IMR-90 (cell line): ENCODE measurements around the gene MFSD2A. TPM values are rescaled to one million over a fixed set of nuclear protein-coding genes. Genes with fewer than 3 reads are reported as not detected.

Experiments
- ATAC-seq: fragments of 200-7000 bp; cut with Tn5 transposase; 2 replicates; pipeline ENCODE4 v1.9.1; 2020; ENCODE audit warnings: low read depth, mild to moderate bottlenecking, moderate library complexity
- BruUV-seq: library from RNA; stranded (reverse); fragments of 400-500 nt; replicated peaks from 2 replicates; lab custom pipeline; 2021; lab: Mats Ljungman, UMichigan
- CTCF ChIA-PET: fragments of 300-600 bp; formaldehyde crosslinking; extraction: SDS; loops from one replicate; lab custom pipeline; 2021; ENCODE audit warnings: antibody characterized with exemption; lab: Yijun Ruan, JAX
- POLR2A ChIA-PET: fragments of 300-600 bp; sonication (Branson Sonifier 250); formaldehyde crosslinking; loops from one replicate; lab custom pipeline; 2022; ENCODE audit warnings: antibody characterized with exemption; ENCODE audit not compliant: unreplicated experiment; lab: Charles Lee
- DNase-seq: peaks from one replicate; pipeline ENCODE4 v3.0.0; 2013
- H2AFZ ChIP-seq: replicated peaks from 2 replicates; pipeline ENCODE3; 2013; ENCODE audit warnings: low read length, mild to moderate bottlenecking; ENCODE audit not compliant: poor library complexity
- H2AK5ac ChIP-seq: 2 replicates; pipeline ENCODE4 v1.6.1; 2013; ENCODE audit warnings: low read depth, low read length, inconsistent platforms
- H2AK9ac ChIP-seq: replicated peaks from 2 replicates; pipeline ENCODE3; 2013; ENCODE audit warnings: mild to moderate bottlenecking, low read depth, low read length, moderate library complexity; ENCODE audit not compliant: poor library complexity
- H2BK120ac ChIP-seq: 2 replicates; pipeline ENCODE4 v1.6.1; 2013; ENCODE audit warnings: low read depth, low read length, inconsistent platforms
- H2BK15ac ChIP-seq: 3 replicates; pipeline ENCODE4 v1.6.1; 2013; ENCODE audit warnings: low read depth, low read length, inconsistent platforms
- H2BK20ac ChIP-seq: 2 replicates; pipeline ENCODE4 v1.6.1; 2013; ENCODE audit warnings: low read depth, mild to moderate bottlenecking, inconsistent platforms, low read length, moderate library complexity
- H2BK5ac ChIP-seq: 2 replicates; pipeline ENCODE4 v1.6.1; 2013; ENCODE audit warnings: mild to moderate bottlenecking, low read depth, low read length, inconsistent platforms; ENCODE audit not compliant: poor library complexity, severe bottlenecking
- H3K14ac ChIP-seq: replicated peaks from 2 replicates; pipeline ENCODE4 v1.6.1; 2013; ENCODE audit warnings: low read depth, low read length, inconsistent platforms
- H3K18ac ChIP-seq: 2 replicates; pipeline ENCODE4 v1.6.1; 2013; ENCODE audit warnings: low read depth, low read length, control low read depth
- H3K23ac ChIP-seq: 2 replicates; pipeline ENCODE4 v1.6.1; 2013; ENCODE audit warnings: low read depth, low read length, inconsistent platforms
- H3K27ac ChIP-seq: 2 replicates; pipeline ENCODE4 v1.5.1; 2013; ENCODE audit warnings: mild to moderate bottlenecking, control low read depth, low read length; ENCODE audit not compliant: insufficient read depth
- H3K27me3 ChIP-seq: 2 replicates; pipeline ENCODE4 v1.6.1; 2013; ENCODE audit warnings: low read length; ENCODE audit not compliant: control insufficient read depth, insufficient read depth
- H3K36me3 ChIP-seq: 2 replicates; pipeline ENCODE4 v1.6.1; 2013; ENCODE audit warnings: low read length, mixed read lengths; ENCODE audit not compliant: control insufficient read depth, insufficient read depth
- H3K4ac ChIP-seq: 2 replicates; pipeline ENCODE4 v1.6.1; 2013; ENCODE audit warnings: low read depth, low read length, inconsistent platforms
- H3K4me1 ChIP-seq: 2 replicates; pipeline ENCODE4 v1.6.1; 2013; ENCODE audit warnings: low read length, mixed read lengths; ENCODE audit not compliant: control insufficient read depth, insufficient read depth
- H3K4me2 ChIP-seq: 2 replicates; pipeline ENCODE4 v1.6.1; 2013; ENCODE audit warnings: low read depth, mild to moderate bottlenecking, control low read depth, low read length, moderate library complexity
- H3K4me3 ChIP-seq: 2 replicates; pipeline ENCODE4 v1.5.1; 2013; ENCODE audit warnings: low read depth, mild to moderate bottlenecking, control low read depth, low read length, moderate library complexity; ENCODE audit not compliant: insufficient read depth
- H3K56ac ChIP-seq: 2 replicates; pipeline ENCODE4 v1.6.1; 2013; ENCODE audit warnings: low read length, inconsistent platforms; ENCODE audit not compliant: insufficient read depth; ENCODE audit errors: extremely low read depth
- H3K79me1 ChIP-seq, 2 experiments: 2 replicates each; pipeline ENCODE4 v1.6.1; 2013; ENCODE audit warnings: low read length in 2 of 2, inconsistent platforms in 1 of 2, low read depth in 1 of 2
- H3K9ac ChIP-seq: 2 replicates; pipeline ENCODE4 v1.6.1; 2013; ENCODE audit warnings: low read depth, low read length, control low read depth
- H3K9me1 ChIP-seq: 2 replicates; pipeline ENCODE4 v1.6.1; 2013; ENCODE audit warnings: low read length, inconsistent platforms; ENCODE audit not compliant: insufficient read depth
- H3K9me3 ChIP-seq: 2 replicates; pipeline ENCODE4 v1.6.1; 2013; ENCODE audit warnings: low read length; ENCODE audit not compliant: control insufficient read depth, insufficient read depth
- H4K20me1 ChIP-seq: 2 replicates; pipeline ENCODE4 v1.6.1; 2013; ENCODE audit warnings: low read length, inconsistent platforms; ENCODE audit not compliant: insufficient read depth
- H4K5ac ChIP-seq: 2 replicates; pipeline ENCODE4 v1.6.1; 2013; ENCODE audit warnings: mild to moderate bottlenecking, low read depth, low read length, control low read depth
- H4K8ac ChIP-seq, 2 experiments: 2 replicates each; pipeline ENCODE4 v1.6.1; 2013; ENCODE audit warnings: low read depth in 2 of 2, low read length in 2 of 2, control low read depth in 1 of 2, inconsistent platforms in 1 of 2
- H4K91ac ChIP-seq: 2 replicates; pipeline ENCODE4 v1.6.1; 2013; ENCODE audit warnings: low read depth, low read length, inconsistent platforms; ENCODE audit not compliant: insufficient read depth
- BHLHE40 ChIP-seq: fragments of 150-350 bp; IDR thresholded peaks from 2 replicates; pipeline ENCODE4 v1.6.1; 2016; ENCODE audit warnings: mild to moderate bottlenecking, low read depth, low read length
- POLR2A ChIP-seq: IDR thresholded peaks from 2 replicates; pipeline ENCODE4 v1.6.1; 2012; ENCODE audit warnings: mild to moderate bottlenecking, low read depth, low read length
- WGBS, 2 experiments: methylation state at CpG; one replicate each; pipeline versions ENCODE4 v1.1.5 to v1.1.7; 2013; ENCODE audit warnings: missing lambda C conversion rate in 2 of 2; ENCODE audit not compliant: insufficient read length in 1 of 2; ENCODE audit errors: extremely low coverage in 2 of 2; 5-methylcytosine and 5-hydroxymethylcytosine counted together
- dilution Hi-C: fragments of 300-500 bp; cut with HindIII; formaldehyde crosslinking; loops from one replicate; pipeline ENCODE4 v1.14.3; 2018; ENCODE audit warnings: low sequenced_read_pairs; ENCODE audit not compliant: unreplicated experiment
- in situ Hi-C: fragments of 300-500 bp; cut with MboI; formaldehyde crosslinking; loops from 3 replicates; pipeline ENCODE4 v1.14.3; 2019; ENCODE audit warnings: low sequenced_read_pairs, inconsistent platforms, mixed read lengths
- intact Hi-C: fragments of 100-400 bp; cut with micrococcal nuclease; formaldehyde crosslinking; loops from 2 replicates; pipeline ENCODE4 v1.10.0; 2022
- polyA plus RNA-seq, 3 experiments: library from polyadenylated mRNA; depleted of rRNA; stranded (reverse); fragments of >200 nt; gene quantifications; 2 replicates each; pipeline ENCODE4 v1.2.3, GENCODE V29; 2012; ENCODE audit warnings: low replicate concordance in 1 of 3
- total RNA-seq: library from RNA; depleted of rRNA; stranded (reverse); fragments of >200 nt; gene quantifications from 2 replicates; pipeline ENCODE4 v1.2.3, GENCODE V29; 2012

The MFSD2A gene
- total and polyA plus RNA-seq, 2 of the 4 experiments (the other 2 are of a cell fraction), result 5.7 to 7.3 TPM

GRCh38 chr1:39964552-39964951, 9.6 kb downstream of the MFSD2A start:
- no peak for TF ChIP-seq BHLHE40
- no peak for TF ChIP-seq POLR2A
- Histone ChIP-seq H3K56ac (no peak overlapping the region), H3K4me2 (no peak overlapping the region), H2BK20ac (no peak overlapping the region), H2AK9ac (no peak overlapping the region), H4K5ac (no peak overlapping the region), H3K27ac (no peak overlapping the region), H3K4ac (no peak overlapping the region), H3K79me1 (no peaks in the 10 kb centered on the region), H2BK15ac (no peak overlapping the region), H2AK5ac (no peak overlapping the region), H3K27me3 (no peaks in the 10 kb centered on the region), H3K14ac (no peak overlapping the region), H4K20me1 (no peaks in the 10 kb centered on the region), H3K9me1 (peaks cover 6% of the 10 kb centered on the region), H3K4me3 (no peak overlapping the region), H3K9ac (no peak overlapping the region), H3K36me3 (peaks cover 3% of the 10 kb centered on the region), H4K8ac (no peak overlapping the region), H3K23ac (no peak overlapping the region), H2BK120ac (no peak overlapping the region), H2BK5ac (peak overlapping the region; percentile 63), H2AFZ (no peak overlapping the region), H3K9me3 (no peaks in the 10 kb centered on the region), H3K4me1 (no peaks in the 10 kb centered on the region), H4K91ac (no peak overlapping the region), H3K18ac (no peak overlapping the region)
- POLR2A ChIA-PET, result no interaction called here
- DNase-seq (no peak), ATAC-seq (no peak)
- WGBS, 2 experiments, result 80% methylated on average over 1 of the region's 4 CpGs; no CpG with 5 or more reads in 1 of the 2 experiments
- CTCF ChIA-PET, result interaction anchor here (0.6 kb wide), 1 partner anchor 68 kb away, joined by 3 read pairs; no protein-coding TSS in a partner anchor
- dilution Hi-C loops (no loop called here), intact Hi-C loops (no loop called here), in situ Hi-C loops (no loop called here)
- no TSS peak for BruUV-seq
